PC-9 (cell line): ENCODE results near the gene TWNK.

Source experiments
- EZH2 ChIP-seq: fragments of 200-600 bp; sonication (generic); IDR thresholded peaks from 2 replicates; pipeline ENCODE4 v1.8.0; 2017; ENCODE audit warnings: antibody characterized with exemption, low read depth
- TF ChIP-seq, protein P1 (sequence below): fragments of 200-600 bp; sonication (generic); conservative IDR thresholded peaks from 2 replicates; pipeline ENCODE4 v1.6.1; 2017; ENCODE audit warnings: mixed run types, antibody characterized with exemption, mild to moderate bottlenecking, moderate library complexity

DNA sequence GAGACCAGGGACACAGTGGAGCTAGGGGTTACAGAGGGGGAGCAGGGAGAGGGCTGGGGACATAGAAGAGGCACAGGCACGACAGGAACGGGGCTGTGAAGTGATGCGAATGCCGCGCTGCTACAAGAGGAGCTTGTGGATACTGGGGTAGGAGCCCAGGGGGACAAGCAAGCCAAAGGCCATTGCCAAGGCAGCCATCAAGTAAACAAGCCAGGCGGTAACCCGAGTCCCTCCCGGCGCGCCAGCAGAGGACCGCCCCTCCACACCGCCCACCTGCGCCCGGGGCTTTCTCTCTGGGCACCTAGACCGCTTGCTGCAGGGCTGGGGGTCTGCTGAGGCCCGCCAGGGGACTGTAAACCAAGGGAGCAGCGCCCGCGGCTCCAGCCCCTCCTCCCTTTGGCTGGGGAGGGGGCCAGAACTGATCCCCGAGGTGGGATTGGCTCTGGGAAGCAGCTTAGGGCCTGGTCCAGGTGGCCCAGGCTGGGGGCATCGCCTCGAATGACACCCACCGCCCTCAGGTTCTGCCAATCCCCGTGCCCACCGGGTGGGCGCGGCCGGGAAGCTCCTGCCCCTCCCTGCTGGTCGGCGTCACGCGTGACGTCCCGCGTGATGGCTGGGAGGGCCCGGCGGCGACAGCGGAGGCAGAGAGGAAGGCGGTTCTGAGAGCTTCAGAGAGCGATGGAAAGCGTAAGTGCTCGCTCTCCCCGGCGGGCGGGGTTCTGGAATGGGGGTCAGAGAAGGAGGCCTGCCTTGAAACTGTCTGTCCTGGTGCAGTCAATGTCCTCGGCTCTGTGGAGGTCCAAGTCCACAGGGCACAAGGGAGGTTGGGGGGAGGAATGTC lies 44.7 kb downstream of the TWNK start:
- TF ChIP-seq, protein P1, sequence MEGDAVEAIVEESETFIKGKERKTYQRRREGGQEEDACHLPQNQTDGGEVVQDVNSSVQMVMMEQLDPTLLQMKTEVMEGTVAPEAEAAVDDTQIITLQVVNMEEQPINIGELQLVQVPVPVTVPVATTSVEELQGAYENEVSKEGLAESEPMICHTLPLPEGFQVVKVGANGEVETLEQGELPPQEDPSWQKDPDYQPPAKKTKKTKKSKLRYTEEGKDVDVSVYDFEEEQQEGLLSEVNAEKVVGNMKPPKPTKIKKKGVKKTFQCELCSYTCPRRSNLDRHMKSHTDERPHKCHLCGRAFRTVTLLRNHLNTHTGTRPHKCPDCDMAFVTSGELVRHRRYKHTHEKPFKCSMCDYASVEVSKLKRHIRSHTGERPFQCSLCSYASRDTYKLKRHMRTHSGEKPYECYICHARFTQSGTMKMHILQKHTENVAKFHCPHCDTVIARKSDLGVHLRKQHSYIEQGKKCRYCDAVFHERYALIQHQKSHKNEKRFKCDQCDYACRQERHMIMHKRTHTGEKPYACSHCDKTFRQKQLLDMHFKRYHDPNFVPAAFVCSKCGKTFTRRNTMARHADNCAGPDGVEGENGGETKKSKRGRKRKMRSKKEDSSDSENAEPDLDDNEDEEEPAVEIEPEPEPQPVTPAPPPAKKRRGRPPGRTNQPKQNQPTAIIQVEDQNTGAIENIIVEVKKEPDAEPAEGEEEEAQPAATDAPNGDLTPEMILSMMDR = no peak
- no peak for TF ChIP-seq EZH2
